T-helper 22 cell (primary cell): Measurements from ENCODE around the gene WDR20.
"Not testable (repeated sequence)": the region's sequence is repeated elsewhere in the genome, so short reads cannot be mapped to it uniquely, and the experiment has no call there.

Source experiments
- DNase-seq: peaks from one replicate; pipeline ENCODE4 v3.0.0-alpha.2; 2020; ENCODE audit warnings: low read depth

Gene WDR20

DNA sequence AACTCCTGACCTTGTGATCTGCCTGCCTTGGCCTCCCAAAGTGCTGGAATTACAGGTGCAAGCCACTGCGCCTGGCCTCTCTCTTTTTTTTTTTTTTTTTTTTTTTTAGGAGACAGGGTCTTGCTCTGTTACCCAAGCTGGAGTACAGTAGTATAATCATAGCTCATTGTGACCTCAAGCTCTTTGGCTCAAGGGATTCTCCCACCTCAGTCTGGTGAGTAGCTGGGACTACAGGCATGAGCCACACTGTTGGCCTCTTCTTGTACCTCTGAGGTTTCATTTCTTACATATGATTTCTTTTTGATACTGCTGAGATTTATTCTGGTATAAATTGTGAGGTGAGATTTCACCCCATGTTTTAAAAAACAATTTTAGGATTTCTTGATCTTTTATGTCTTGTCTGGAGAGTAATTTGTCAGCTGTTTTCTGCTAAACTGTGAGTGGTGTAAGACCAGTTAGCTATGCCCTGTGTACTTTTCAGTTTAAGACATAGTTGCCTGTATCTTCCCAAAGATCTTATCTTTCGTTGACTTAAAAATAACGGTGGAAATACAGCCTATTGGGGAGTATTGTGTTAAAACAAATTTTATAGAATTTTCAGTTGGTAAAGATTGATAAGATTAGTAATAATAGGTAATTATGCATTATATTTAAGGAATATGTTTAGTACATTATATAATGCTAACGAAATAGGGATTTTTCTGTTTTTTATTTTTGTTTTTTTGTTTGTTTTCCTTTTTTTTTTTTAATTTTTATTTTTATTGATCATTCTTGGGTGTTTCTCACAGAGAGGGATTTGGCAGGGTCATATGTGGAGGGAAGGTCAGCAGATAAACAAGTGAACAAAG is 31.7 kb downstream of the WDR20 start:
- no peak for DNase-seq

DNA sequence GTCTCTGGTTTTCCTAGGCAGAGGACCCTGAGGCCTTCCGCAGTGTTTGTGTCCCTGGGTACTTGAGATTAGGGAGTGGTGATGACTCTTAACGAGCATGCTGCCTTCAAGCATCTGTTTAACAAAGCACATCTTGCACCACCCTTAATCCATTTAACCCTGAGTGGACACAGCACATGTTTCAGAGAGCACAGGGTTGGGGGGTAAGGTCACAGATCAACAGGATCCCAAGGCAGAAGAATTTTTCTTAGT is 32.2 kb downstream of the WDR20 start:
- not testable (repeated sequence) for DNase-seq

DNA sequence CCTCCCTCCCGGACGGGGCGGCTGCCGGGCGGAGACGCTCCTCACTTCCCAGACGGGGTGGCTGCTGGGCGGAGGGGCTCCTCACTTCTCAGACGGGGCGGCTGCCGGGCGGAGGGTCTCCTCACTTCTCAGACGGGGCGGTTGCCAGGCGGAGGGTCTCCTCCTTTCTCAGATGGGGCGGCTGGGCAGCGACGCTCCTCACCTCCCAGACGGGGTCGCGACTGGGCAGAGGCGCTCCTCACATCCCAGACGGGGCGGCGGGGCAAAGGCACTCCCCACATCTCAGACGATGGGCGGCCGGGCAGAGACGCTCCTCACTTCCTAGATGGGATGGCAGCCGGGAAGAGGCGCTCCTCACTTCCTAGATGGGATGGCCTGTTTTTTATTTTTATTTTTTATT is 33.0 kb downstream of the WDR20 start:
- DNase-seq: not testable (repeated sequence)

DNA sequence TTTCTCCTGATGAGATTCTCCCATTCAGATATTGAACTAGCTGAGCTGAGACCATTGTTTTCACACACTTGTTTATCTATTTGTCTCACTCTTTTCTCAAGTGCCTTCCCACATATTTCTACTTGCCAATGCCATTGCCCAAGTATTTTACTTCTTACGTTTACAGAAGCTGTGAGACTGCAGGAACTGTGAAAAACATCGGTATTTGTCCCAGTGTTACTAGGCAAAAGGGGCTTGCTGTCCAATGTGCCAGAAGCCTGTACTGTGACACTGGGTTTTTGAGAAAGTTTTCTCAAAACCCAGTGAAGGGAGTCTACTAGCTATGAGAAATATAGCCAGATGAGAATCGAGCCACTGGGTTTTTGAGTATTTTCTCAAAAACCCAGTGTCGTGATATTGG is 37.5 kb downstream of the WDR20 start:
- DNase-seq: no peak

DNA sequence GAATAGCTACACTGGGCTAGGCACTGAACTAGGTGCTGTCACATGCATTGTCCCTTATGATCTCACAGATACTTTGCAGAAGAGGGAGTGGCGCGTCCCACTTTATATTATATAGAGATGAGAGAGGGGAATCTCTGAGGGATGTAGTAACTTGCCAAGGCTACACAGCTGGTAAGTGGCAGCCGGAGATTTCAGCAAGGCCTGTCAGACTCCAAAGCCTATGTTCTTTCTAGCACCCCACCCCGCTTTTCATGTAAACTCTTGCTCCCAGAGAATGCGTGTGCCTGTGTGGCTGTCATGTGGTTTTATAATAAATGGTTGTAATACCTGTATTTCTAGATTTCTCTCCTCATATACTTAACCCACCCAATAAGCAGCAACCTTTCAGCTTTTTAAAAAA is 39.1 kb downstream of the WDR20 start:
- DNase-seq: no peak

DNA sequence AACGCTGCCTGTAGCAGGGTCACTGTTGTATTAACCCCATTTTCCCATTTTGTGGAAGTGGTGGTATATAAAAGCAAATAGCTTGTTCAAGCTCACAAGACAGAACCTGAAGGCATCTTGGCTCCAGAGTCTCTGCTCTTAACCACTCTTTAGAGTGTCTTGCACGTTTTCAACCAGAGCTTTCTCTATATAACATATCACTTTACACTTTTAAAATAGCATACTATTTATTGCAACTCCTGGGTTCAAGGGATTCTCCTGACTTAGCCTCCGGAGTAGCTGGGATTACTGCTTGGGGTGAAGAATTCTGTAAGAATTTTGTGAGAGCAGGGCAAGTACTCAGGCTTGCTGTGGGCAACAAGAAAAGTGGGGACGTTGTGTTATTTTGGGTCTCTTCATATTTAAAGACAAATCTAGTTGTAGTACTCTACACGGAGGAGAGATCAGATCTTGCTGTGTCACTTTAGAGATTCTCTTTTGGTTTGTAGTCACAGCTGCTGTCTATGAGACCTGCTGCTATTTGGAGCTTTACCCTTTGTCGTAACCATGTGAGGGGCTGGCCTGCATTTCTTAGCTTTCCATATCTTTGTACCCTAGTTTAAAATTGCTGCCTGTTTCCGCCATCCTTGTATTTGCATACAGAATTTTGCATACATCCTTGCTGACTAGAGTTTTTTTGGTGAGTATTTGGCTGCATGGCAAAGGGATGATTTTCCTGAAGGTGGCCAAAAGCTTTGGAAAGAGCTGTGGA is 40.7 kb downstream of the WDR20 start:
- no peak for DNase-seq

DNA sequence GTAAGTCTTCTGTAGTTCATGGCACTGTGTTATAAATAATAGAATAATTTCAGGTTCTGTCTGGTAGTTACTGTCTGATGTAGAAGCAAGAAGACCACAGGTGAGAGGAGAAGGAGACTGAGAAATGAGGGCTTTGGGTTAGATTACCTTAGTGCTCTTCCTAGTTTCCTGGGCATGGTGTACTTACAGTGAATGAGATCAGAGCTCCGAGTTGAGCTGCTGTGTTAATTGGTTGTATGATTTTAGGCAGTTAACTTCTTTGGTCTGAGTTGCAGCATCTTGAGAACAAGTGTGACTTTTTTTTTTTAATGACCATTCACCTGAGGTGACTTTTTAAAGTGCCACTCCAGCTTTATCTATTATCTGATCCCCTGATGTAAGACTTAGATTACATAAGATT is 41.5 kb downstream of the WDR20 start:
- DNase-seq: no peak

DNA sequence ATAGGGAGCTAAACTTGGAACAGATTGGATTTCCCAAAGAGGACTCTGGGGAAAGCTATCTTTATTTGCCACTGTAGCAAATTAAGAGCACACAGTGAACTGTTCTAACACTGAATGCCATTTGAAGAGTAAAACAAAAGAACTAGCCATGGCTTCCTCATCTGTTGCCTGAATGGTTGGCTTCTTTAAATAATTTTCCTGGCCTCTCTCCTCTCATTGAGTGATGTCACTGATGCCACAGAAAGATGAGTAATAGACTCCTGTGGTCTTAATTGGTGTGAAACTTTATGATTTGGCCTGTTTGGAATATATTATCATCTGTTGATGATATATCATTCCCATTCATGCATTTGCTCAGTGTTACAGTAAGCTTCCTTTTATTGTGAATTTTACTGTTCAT is 42.5 kb downstream of the WDR20 start:
- DNase-seq: no peak

DNA sequence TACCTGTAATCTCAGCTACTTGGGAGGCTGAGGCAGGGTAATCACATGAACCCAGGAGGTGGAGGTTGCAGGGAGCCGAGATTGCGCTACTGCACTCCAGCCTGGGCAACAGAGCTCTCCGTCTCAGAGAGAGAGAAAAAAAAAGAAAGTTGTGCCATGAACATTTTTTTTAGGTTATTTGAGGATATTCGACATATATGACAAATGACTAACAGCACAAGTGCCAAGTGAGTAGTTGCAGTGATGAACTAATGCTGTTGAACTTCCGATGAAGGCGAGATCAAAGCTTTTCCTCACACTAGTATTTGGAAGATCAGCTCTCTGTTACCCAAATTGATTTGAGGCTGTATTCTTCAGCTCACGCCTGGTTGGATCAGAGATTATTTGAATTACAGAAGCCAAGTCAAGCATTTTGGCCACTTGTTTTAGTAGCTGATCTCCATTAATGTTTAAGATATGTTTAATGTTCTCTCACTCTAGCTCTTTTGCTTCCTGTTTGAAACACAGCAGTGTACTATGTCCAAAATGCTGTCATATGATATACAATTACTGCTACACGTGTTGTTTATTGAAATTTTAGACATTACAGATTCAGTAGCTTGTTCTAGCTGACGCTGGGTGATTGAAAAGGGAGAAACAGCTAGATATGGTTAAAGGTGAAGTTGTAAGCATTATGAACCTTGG is 43.4 kb downstream of the WDR20 start:
- no peak for DNase-seq

DNA sequence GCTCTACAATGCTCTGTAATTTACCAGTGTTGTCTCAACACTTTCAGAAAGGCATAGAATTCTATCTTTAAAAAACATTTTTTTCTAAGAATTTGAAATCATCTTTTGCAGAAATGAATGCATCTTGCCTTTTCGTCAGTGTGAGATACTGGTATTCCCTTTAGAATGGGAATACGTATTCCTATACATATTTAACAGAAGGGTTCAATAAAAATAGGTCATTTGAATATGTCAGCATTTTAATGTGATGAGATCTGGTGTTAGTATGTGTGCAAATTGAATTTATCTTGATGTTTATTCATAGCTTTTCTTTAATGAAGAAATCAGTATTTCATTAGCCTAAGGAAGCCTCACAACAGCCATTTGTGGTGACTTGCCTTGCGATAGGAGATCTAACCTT is 44.2 kb downstream of the WDR20 start:
- DNase-seq: no peak

DNA sequence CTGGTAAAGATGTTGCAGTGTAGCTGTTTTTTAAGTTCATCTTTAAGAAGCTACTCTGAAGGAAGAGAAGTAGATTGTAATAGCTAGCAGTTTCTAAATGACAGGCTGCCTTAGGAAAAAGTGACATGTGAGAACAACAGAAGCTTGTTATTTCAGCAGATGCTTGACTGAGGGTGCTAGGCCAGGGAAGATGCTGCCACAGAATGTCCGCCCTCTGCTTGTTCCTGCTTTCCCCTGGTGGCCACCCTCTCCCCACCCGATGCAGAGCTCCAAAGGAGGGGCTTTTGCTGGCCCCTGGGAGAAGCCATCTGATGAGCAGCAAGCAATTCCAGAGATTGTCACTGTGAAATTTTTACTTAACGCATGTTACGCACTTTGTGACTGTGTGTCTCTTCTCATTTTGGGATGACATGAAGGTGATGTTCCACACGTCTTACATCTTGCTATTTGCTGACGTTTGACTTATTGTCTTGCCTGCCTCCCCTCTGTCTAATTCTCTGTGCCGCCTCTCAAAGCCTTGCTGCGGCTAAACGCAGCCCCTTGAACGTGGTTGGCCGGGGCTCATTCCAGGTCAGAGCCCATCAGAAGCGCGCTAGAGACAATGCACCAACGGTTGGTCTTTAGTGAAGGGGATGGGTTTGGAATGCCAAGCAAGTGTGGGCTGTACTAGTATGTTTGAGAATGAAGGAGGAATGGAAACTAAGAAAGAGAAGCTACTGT is 44.8 kb downstream of the WDR20 start:
- no peak for DNase-seq

DNA sequence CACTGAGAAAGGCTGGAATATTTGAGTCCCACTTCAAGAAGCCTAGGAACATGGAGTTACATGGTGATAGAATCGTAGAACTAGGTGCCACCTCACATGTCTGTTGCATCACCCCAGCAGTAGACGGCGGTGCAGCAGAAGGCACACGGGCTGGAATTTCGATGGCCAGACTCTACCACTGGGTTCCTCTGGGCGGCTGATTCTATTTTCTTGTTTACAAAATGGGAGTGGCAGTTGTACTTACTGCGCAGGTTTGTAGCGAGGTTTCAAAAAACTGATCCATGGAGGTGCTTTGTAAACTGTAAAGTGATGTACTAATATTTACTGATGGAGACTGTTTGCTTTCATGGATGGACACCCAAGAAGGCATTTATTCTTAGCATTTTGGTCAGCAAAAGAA is 45.7 kb downstream of the WDR20 start:
- no peak for DNase-seq

DNA sequence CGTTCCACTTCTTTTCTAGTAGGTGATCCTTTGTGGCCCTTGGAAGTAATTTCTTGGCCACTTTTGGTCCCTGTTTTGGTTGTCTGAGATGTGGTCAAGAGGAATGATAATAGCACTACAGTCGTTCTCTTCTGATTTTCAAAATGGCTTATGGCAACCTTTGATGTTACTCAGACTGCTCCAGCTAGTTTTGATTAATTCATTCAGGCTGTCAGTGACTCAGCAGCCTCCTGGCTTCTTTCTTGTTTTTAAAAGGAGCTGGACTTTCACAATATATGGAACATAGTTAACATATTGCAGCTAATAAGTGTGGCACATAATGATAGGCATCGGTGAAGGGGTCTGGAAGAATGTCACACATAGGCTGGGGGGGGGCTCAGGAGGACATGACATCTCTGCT is 47.3 kb downstream of the WDR20 start:
- DNase-seq: no peak

DNA sequence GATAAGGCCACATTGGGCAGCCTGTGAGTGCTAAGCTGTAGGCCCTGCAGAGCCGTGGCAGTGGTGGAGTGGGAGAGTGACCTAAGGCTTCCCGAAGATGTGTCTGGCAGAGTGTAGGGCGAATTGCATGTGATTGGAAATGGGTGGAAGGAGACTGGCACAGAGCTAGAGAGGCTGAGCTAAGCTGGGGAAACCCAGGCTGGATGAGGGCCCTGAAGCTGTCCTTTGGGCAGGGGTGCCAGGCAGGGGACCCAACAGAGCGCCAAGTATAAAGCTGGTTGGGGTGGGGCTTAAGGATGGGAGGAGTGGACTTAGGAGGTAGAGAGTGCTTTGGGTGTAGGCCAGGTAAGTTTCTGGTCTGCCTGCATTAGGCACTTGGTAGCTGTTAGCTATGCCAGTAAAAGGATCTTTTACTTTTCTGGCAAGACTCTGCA is 47.9 kb downstream of the WDR20 start:
- no peak for DNase-seq

DNA sequence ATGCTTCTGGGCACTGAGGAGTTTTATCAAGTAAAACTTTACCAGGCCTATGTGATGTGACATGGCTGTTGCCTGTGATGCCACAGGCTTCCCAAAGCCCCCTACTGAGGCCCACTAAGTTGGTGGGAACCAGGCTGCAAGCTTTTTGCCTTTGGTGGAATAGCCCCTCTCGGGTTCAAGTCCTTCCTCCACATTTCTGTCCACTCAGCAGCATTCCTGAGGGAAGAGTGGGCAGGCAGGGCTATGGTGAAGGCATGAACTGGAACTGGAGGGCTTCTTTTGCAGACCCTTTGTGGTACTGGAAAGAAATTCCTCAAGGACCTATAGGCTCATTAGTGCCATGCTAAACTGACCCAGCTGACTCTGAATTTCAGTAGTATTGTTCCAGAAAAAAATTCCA is 48.5 kb downstream of the WDR20 start:
- no peak for DNase-seq

DNA sequence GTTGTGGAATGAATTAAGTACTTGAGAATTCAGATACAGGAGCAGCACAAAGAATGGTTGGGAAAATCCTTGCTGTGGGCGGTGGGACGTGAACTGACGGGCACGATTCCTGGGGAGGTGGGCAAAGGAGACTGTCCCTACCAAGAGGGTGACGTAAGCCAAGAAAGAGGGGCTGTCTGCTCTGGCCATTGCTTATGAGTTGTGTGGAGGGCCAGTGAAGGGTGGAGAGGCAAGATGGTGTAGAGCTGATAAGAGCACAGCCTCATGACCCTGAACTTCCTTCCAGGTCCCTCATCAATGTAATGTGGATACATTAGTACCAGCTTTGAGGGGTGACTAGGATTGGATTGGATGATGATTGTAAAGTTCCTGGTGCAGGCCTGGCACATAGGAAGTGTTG is 50.2 kb downstream of the WDR20 start:
- DNase-seq: no peak

DNA sequence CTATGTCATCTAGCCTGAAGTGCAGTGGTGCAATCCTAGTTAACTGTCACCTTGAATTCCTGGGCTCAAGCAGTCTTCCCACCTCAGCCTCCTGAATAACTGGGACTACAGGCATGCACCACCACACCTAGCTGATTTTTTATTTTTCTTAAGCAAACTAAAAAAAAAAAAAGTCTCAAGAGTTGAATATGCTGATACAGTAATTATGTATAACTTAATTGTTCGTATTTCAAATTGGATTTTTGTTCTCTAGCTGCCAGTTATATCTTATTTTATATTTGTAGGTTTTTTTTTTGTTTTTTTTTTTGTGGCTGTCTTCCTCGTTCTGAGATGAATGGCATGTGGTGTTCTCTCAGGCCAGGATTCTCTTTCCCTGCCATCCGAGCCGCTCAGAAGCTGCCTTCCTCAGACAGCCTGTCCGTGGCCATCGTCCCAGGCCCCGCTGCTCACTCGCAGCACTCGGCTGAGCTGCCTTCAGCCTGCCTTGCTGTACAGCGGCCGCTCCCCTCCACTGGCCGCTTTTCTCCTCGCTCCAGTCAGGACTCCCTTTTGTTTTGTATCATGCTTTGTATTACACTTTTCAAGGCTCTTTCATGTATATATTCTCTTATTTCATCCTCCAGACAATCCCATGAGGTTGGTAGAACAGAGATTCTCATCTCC is 53.3 kb downstream of the WDR20 start:
- no peak for DNase-seq

DNA sequence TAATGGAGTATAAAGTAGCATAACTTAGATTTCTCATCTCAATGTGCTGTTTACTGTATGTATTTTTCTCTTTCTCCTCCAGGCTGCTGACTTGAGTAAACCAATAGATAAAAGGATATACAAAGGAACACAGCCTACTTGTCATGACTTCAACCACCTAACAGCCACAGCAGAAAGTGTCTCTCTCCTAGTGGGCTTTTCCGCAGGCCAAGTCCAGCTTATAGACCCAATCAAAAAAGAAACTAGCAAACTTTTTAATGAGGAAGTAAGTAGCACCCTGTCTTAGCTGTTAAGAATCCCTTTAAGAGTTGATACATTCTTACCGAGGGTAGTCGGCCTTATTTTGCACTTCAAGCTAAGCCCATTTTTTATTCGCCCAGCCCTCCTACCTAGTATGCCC is 55.2 kb downstream of the WDR20 start:
- no peak for DNase-seq

DNA sequence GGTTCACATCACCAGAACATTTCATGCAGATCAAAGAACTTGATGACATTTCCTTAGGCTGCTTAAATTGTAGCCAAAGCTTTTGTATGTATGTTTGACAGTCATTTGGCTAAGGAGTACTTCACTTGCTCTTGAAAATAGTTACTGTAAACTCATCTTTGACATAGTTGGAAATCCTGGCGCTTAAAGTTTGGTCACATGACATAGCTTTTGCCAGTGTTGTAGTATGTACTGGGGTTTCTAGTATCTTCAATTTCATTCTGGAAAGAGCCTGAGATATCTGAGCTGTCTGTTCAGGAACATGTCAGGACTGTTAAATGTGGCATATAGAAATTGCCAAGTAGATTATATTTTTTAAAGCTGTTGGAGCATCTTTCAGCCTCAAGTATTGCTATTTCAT is 55.7 kb downstream of the WDR20 start:
- DNase-seq: no peak

DNA sequence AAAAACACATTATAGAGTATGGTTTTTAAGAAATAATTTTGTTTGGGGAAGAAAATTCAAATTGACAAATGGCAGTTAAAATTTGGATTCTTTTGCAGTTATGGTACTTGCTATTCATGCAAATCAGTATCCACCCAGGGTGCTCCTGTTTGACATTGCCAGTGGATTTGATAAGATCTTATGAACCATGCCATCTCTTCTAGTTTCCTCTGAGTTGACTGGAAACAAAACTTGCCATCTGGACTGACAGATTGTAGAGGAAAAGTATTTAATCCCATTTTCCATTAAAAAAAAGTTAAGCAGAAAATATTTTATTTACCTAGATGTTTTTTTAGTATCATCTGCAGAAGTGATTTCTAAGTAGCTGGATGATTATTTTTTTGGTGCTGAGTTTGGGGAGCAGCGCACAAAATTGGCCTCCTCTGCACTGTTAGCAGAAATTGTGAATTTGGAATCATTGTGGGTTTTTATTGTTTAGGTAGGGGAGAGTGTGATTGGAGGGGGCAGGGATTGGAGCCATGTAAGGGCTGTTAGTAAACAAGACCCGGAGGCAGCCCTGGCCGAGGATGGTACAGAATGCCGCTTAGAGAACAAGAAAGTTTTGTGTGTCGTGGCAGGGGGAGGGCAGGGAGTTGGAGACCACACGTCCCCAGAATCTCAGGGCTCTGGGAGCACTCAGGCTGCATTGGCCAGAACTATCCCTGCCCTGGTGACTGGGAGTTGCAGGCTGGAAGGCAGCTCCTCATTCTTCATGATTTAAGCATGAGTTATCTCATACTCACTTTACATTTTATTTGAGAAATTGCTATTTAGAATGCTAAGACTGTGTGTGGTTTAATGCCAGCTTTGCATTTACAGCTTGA is 56.6 kb downstream of the WDR20 start:
- no peak for DNase-seq

DNA sequence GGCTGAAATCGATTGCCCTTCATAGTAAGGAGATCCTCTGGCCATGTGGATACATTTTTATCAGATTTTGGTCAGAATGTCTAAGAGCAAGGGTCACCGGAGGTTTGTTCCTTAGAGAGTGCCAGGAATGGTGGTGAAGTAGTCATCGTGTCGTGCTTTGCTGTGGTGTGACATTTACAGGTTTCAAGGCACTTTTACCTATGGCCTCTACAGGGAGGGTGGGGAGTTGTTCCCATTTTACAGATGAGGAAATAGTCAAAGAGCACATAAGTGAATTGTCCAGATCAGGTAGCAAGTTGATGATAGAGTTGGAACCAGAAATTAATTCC is 57.2 kb downstream of the WDR20 start:
- no peak for DNase-seq
